Measurements from ENCODE around the gene TNFAIP3. TPM values are rescaled to one million over a fixed set of nuclear protein-coding genes. Genes with fewer than 3 reads are reported as not detected.

TNFAIP3 gene
- total and polyA plus RNA-seq, 8 donors: 7.8 to 77.0 (median 12.4) TPM

DNA sequence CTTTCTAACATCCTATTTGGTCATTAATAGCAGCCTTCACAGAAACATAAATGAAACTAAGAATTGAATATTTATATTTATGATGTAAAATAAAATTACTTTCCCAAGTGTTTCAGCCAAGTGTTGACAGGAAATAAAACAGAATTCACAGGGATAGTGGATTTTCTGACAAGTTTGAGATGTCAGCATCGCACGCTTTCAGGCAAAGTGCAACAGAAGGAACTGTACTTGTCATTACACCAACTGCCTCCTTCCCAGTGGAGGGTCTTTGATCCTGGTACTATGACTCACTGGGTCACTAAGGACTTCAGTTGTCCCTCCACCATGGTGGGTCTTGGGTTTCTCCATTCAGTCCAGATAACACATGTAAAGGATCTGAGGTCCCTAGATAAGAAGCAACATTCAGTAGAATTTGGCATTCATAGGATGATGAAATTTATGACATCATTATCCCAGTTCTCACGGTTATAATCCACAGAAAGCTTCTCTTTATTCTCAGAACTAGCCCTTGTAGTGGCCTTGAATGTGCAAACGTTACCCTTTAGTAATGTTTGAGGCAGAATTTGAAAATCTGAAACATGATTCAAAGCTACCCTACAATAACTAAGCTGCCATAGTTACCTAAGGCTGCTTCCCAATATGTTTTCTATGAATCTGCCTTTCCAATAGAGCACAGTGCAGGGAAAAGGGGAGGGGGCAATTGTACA, 3.8 kb upstream of the TNFAIP3 start:
- Histone ChIP-seq H3K27ac (peak overlapping the region in 1 of 5 donors; percentile 4), H3K4me1 (peaks cover 8 to 34% (median 22%) of the 10 kb centered on the region in 4 donors), H3K36me3 (no peaks in the 10 kb centered on the region), H3K9me3 (no peaks in the 10 kb centered on the region), H3K4me3 (no peak overlapping the region), H3K27me3 (no peaks in the 10 kb centered on the region)
- intact Hi-C loops (cut with DNase I; ENCODE audit: low total_unique reads): no loop called here
- WGBS, 5 donors: 73 to 88% (median 79%) methylated on average over 4 of the region's 4 CpGs
- no peak for DNase-seq
- TF ChIP-seq CTCF (IDR thresholded peaks at IDR 0.05): no peak
- no peak for TF ChIP-seq EP300 (IDR thresholded peaks at IDR 0.05)
- TF ChIP-seq POLR2A (IDR thresholded peaks at IDR 0.05): no peak
- no peak for TF ChIP-seq POLR2AphosphoS5 (IDR thresholded peaks at IDR 0.05)

DNA sequence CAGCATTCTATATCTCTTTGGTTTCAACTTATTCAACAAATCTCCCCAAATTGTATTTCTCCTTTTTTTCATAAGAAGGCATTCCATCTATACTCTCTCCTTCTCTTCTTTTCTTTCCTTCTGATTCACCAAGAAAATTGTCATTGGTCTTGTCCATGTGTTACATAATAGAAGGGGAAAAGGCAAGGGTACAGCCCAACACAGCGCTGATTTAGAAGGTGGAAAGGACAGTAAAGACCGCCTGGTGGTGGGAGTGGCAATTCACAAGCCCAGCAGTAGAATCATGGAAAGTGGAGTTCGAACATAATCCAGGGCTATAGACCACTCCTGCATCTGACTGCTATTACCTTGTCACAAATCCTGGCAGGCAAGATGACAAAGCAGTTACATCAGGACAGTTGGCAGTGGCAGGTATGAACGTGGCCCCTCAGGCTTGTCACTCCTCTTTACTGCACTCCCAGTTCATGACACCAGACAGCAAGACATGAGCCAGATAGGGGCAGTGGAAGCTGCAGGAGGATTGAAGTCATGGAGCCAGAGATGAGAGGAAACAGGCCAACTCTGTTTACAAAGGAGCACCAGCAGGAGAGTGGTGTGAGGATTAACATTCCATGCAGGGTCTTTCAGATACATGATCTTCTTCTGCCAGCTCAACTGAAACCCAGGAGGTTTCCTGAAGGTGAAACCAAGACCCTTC, 2.1 kb upstream of the TNFAIP3 start:
- no peak for DNase-seq
- Histone ChIP-seq H3K36me3 (no peaks in the 10 kb centered on the region), H3K9me3 (no peaks in the 10 kb centered on the region), H3K27ac (peak overlapping the region in 1 of 5 donors; percentile 94), H3K4me3 (no peak overlapping the region), H3K4me1 (peaks cover 18 to 51% (median 39%) of the 10 kb centered on the region in 4 donors), H3K27me3 (no peaks in the 10 kb centered on the region)
- 86 to 89% (median 88%) methylated on average over 4 of the region's 4 CpGs for WGBS, 5 donors
- intact Hi-C loops (cut with DNase I; ENCODE audit: low total_unique reads): no loop called here
- no peak for TF ChIP-seq POLR2AphosphoS5 (IDR thresholded peaks at IDR 0.05)
- TF ChIP-seq EP300 (IDR thresholded peaks at IDR 0.05): no peak
- TF ChIP-seq CTCF (IDR thresholded peaks at IDR 0.05): no peak
- TF ChIP-seq POLR2A (IDR thresholded peaks at IDR 0.05): no peak

DNA sequence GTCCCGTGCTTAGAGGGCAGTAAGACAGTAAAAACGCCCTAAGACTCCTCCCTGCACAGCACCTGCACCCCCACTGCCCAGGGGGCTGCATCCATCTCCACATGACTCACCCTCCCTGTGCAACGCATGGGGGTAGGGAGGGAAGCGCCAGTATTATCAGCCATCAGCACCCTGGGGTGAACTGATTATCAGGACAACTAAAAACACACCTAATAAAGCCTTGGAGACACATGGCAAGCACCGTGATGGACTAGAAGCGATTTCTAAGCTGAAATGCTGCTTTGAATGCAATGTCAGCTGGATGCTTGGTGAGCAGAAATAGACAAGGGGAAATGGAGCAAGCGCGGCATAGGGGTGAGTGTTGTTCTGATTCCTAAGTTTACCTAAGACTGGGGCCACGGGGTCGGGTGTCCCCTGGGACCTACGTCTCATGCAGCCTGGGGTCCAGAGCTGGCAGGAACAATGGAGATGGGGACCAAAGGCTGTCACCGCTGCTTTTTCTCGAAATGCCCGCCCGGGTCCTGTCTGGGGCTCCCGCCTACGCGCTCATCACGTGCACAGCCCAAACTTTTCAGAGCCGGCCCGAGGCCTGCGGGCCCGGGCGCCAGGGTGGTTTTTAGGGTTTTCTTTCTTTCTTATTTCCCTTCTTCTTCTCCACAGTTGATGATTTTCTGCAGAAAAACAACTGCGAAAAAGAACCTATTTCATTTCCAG, 702 bp upstream of the TNFAIP3 start:
- peak overlapping the region; percentile 76 to 90 (median 86) for H3K4me3 ChIP-seq
- TF ChIP-seq CTCF (IDR thresholded peaks at IDR 0.05) (no peak), POLR2A (IDR thresholded peaks at IDR 0.05) (peak in 1 of 4 donors; percentile 9)
- peak overlapping the region; percentile 49 to 97 (median 92) for H3K27ac ChIP-seq
- intact Hi-C loops (cut with DNase I; ENCODE audit: low total_unique reads): no loop called here
- WGBS, 5 donors: 8 to 12% (median 10%) methylated on average over 25 of the region's 25 CpGs
- DNase-seq: no peak
- peaks cover 0 to 2% (median 2%) of the 10 kb centered on the region in 4 donors for H3K36me3 ChIP-seq
- no peaks in the 10 kb centered on the region for H3K27me3 ChIP-seq
- no peaks in the 10 kb centered on the region for H3K9me3 ChIP-seq
- H3K4me1 ChIP-seq: peaks cover 18 to 63% (median 50%) of the 10 kb centered on the region in 4 donors

All from stomach (tissue), 9 donors.